Astrocyte (in vitro differentiated cells and primary cell): Measurements from ENCODE around the gene MBL2. TPM values are rescaled to one million over a fixed set of nuclear protein-coding genes. Genes with fewer than 3 reads are reported as not detected.

Experiments used
- DNase-seq: peaks from one replicate; pipeline ENCODE4 v3.0.0-alpha.2; 2010; ENCODE audit warnings: low read depth
- FAIRE-seq: peaks from 2 replicates; lab custom pipeline; 2011; peaks lifted over from hg19 to GRCh38; lab: Jason Lieb, UNC
- H2AFZ ChIP-seq: 2 replicates; pipeline ENCODE4 v1.6.0; 2012; ENCODE audit warnings: low read depth, low read length, inconsistent platforms
- H3K27ac ChIP-seq: 2 replicates; pipeline ENCODE4 v1.5.1; 2011; ENCODE audit warnings: low read depth, low read length, inconsistent platforms
- H3K27me3 ChIP-seq: 2 replicates; pipeline ENCODE4 v1.6.0; 2011; ENCODE audit warnings: low read length, inconsistent platforms; ENCODE audit not compliant: insufficient read depth
- H3K36me3 ChIP-seq: 2 replicates; pipeline ENCODE4 v1.5.1; 2011; ENCODE audit warnings: low read length, inconsistent platforms; ENCODE audit not compliant: insufficient read depth
- H3K4me1 ChIP-seq: 2 replicates; pipeline ENCODE4 v1.5.1; 2011; ENCODE audit warnings: low read length, inconsistent platforms; ENCODE audit not compliant: insufficient read depth
- H3K4me2 ChIP-seq: 2 replicates; pipeline ENCODE4 v1.6.0; 2012; ENCODE audit warnings: low read length, inconsistent platforms
- H3K4me3 ChIP-seq: 2 replicates; pipeline ENCODE4 v1.5.1; 2011; ENCODE audit warnings: low read depth, mild to moderate bottlenecking, low read length, inconsistent platforms; ENCODE audit not compliant: insufficient read depth
- H3K79me2 ChIP-seq: 2 replicates; pipeline ENCODE4 v1.6.0; 2012; ENCODE audit warnings: mild to moderate bottlenecking, low read length, inconsistent platforms; ENCODE audit not compliant: insufficient read depth
- H3K9ac ChIP-seq: 2 replicates; pipeline ENCODE4 v1.6.0; 2012; ENCODE audit warnings: mild to moderate bottlenecking, low read length, inconsistent platforms
- H3K9me3 ChIP-seq: 2 replicates; pipeline ENCODE4 v1.5.1; 2012; ENCODE audit warnings: low read depth, mild to moderate bottlenecking, low read length, inconsistent platforms; ENCODE audit not compliant: insufficient read depth
- H4K20me1 ChIP-seq: 2 replicates; pipeline ENCODE4 v1.6.0; 2012; ENCODE audit warnings: low read length, inconsistent platforms; ENCODE audit not compliant: insufficient read depth
- H3K27ac Mint-ChIP-seq: one replicate; pipeline ENCODE4 v1.8.0; 2021; ENCODE audit warnings: mild to moderate bottlenecking, mixed read lengths; ENCODE audit not compliant: unreplicated experiment
- H3K27me3 Mint-ChIP-seq: one replicate; pipeline ENCODE4 v1.8.0; 2021; ENCODE audit warnings: low read depth, mixed read lengths; ENCODE audit not compliant: unreplicated experiment
- H3K36me3 Mint-ChIP-seq: one replicate; pipeline ENCODE4 v1.8.0; 2021; ENCODE audit warnings: low read depth, mixed read lengths; ENCODE audit not compliant: unreplicated experiment
- H3K4me1 Mint-ChIP-seq: one replicate; pipeline ENCODE4 v1.8.0; 2021; ENCODE audit warnings: low read depth, mixed read lengths; ENCODE audit not compliant: unreplicated experiment
- H3K4me3 Mint-ChIP-seq: one replicate; pipeline ENCODE4 v1.8.0; 2021; ENCODE audit warnings: mild to moderate bottlenecking, moderate library complexity, mixed read lengths; ENCODE audit not compliant: unreplicated experiment
- H3K9me3 Mint-ChIP-seq: one replicate; pipeline ENCODE4 v1.8.0; 2021; ENCODE audit warnings: mild to moderate bottlenecking, mixed read lengths; ENCODE audit not compliant: unreplicated experiment
- CTCF ChIP-seq: IDR thresholded peaks from 2 replicates; pipeline ENCODE4 v1.5.1; 2011; ENCODE audit warnings: low read depth, mild to moderate bottlenecking, inconsistent platforms, low read length, moderate library complexity; ENCODE audit not compliant: insufficient read depth
- EZH2 ChIP-seq: IDR thresholded peaks from 2 replicates; pipeline ENCODE4 v1.6.1; 2012; ENCODE audit warnings: mild to moderate bottlenecking, low read length, inconsistent platforms; ENCODE audit not compliant: insufficient read depth
- total RNA-seq: library from RNA; stranded (reverse); gene quantifications from 2 replicates; pipeline ENCODE4 v1.2.1, GENCODE V29; 2021

MBL2 gene
- total RNA-seq, 1 donor from 2014 or later, result not detected

GRCh38 chr10:52757773-52758172 is 14.8 kb downstream of the MBL2 start:
- DNase-seq (no peak), FAIRE-seq (no peak)
- H3K9me3 Mint-ChIP-seq, result no peaks in the 10 kb centered on the region
- Histone ChIP-seq H3K4me3 (no peak overlapping the region), H3K27ac (no peak overlapping the region), H3K9ac (no peak overlapping the region), H3K9me3 (no peaks in the 10 kb centered on the region), H2AFZ (no peak overlapping the region), H3K27me3 (no peaks in the 10 kb centered on the region), H3K79me2 (no peaks in the 10 kb centered on the region), H3K36me3 (no peaks in the 10 kb centered on the region), H3K4me2 (no peak overlapping the region), H3K4me1 (no peaks in the 10 kb centered on the region), H4K20me1 (no peaks in the 10 kb centered on the region)
- H3K4me3 Mint-ChIP-seq, result no peak overlapping the region
- H3K27me3 Mint-ChIP-seq, result no peaks in the 10 kb centered on the region
- H3K36me3 Mint-ChIP-seq, result peaks cover 3% of the 10 kb centered on the region
- no peak for TF ChIP-seq EZH2
- no peak for TF ChIP-seq CTCF
- H3K4me1 Mint-ChIP-seq, result peaks cover 15% of the 10 kb centered on the region
- no peak overlapping the region for H3K27ac Mint-ChIP-seq

GRCh38 chr10:52756966-52757365 is 15.6 kb downstream of the MBL2 start:
- Mint-ChIP-seq H3K4me3 (no peak overlapping the region), H3K36me3 (peaks cover 3% of the 10 kb centered on the region), H3K4me1 (peaks cover 15% of the 10 kb centered on the region), H3K9me3 (no peaks in the 10 kb centered on the region), H3K27ac (no peak overlapping the region), H3K27me3 (no peaks in the 10 kb centered on the region)
- Histone ChIP-seq H3K9ac (no peak overlapping the region), H3K27ac (no peak overlapping the region), H3K79me2 (no peaks in the 10 kb centered on the region), H3K9me3 (no peaks in the 10 kb centered on the region), H3K36me3 (no peaks in the 10 kb centered on the region), H3K27me3 (no peaks in the 10 kb centered on the region), H3K4me1 (no peaks in the 10 kb centered on the region), H3K4me3 (no peak overlapping the region), H2AFZ (no peak overlapping the region), H4K20me1 (no peaks in the 10 kb centered on the region), H3K4me2 (no peak overlapping the region)
- TF ChIP-seq EZH2, result no peak
- TF ChIP-seq CTCF, result no peak
- DNase-seq, result no peak
- no peak for FAIRE-seq

- Histone ChIP-seq H3K4me1 (no peaks in the 10 kb centered on the region), H3K79me2 (no peaks in the 10 kb centered on the region), H3K27ac (no peak overlapping the region), H3K9me3 (no peaks in the 10 kb centered on the region), H3K36me3 (no peaks in the 10 kb centered on the region), H2AFZ (no peak overlapping the region), H4K20me1 (no peaks in the 10 kb centered on the region), H3K4me2 (no peak overlapping the region), H3K27me3 (no peaks in the 10 kb centered on the region), H3K9ac (no peak overlapping the region), H3K4me3 (no peak overlapping the region)
- Mint-ChIP-seq H3K4me3 (no peak overlapping the region), H3K27me3 (no peaks in the 10 kb centered on the region), H3K9me3 (no peaks in the 10 kb centered on the region), H3K36me3 (peaks cover 3% of the 10 kb centered on the region), H3K27ac (no peak overlapping the region), H3K4me1 (peaks cover 15% of the 10 kb centered on the region)
- TF ChIP-seq CTCF, result no peak
- TF ChIP-seq EZH2, result no peak
- DNase-seq, result no peak
- no peak for FAIRE-seq
Measured at GRCh38 chr10:52756295-52756694, 16.3 kb downstream of the MBL2 start.
